COLO668 (cell line): ENCODE results near the gene U2AF1L4.

ENCODE experiments used
- DNase-seq: peaks from one replicate; lab custom pipeline; 2025; ENCODE audit not compliant: unreplicated experiment; lab: John Stamatoyannopoulos, UW

U2AF1L4 gene

GRCh38 chr19:35742121-35742724 lies 3.0 kb downstream of the U2AF1L4 start, which contains the start of gene IGFLR1:
TSS of gene IGFLR1 (minus strand) at chr19:35742452. CDS start at chr19:35741180, 1,272 bp downstream.
- no peak for DNase-seq

- no peak for DNase-seq
These were observed 4.1 kb downstream of the U2AF1L4 start for GRCh38 chr19:35741203-35741515.

GRCh38 chr19:35740423-35741202 lies 4.6 kb downstream of the U2AF1L4 start:
- peak; percentile 98 for DNase-seq

GRCh38 chr19:35740108-35740422 lies 5.2 kb downstream of the U2AF1L4 start:
- no peak for DNase-seq

GRCh38 chr19:35739275-35740107 lies 5.7 kb downstream of the U2AF1L4 start:
- no peak for DNase-seq

- DNase-seq: no peak
These were observed 6.4 kb downstream of the U2AF1L4 start for GRCh38 chr19:35738887-35739229.

GRCh38 chr19:35738021-35738886 lies 7.0 kb downstream of the U2AF1L4 start:
- DNase-seq: no peak

- DNase-seq: no peak
These were observed 8.0 kb downstream of the U2AF1L4 start for GRCh38 chr19:35736913-35737886.

GRCh38 chr19:35734889-35735288 lies 10.3 kb downstream of the U2AF1L4 start:
- no peak for DNase-seq

- DNase-seq: no peak
These were observed 10.9 kb downstream of the U2AF1L4 start for GRCh38 chr19:35734273-35734672.

GRCh38 chr19:35733180-35734125 lies 11.8 kb downstream of the U2AF1L4 start:
- no peak for DNase-seq

- DNase-seq: no peak
These were observed 12.6 kb downstream of the U2AF1L4 start for GRCh38 chr19:35732540-35733179.

GRCh38 chr19:35731779-35732405 lies 13.3 kb downstream of the U2AF1L4 start:
- no peak for DNase-seq

- DNase-seq: no peak
These were observed 13.9 kb downstream of the U2AF1L4 start for GRCh38 chr19:35731353-35731752.

- no peak for DNase-seq
These were observed 14.9 kb downstream of the U2AF1L4 start for GRCh38 chr19:35730326-35730725.

- DNase-seq: no peak
These were observed 15.5 kb downstream of the U2AF1L4 start for GRCh38 chr19:35729763-35730162.

GRCh38 chr19:35729021-35729420 lies 16.2 kb downstream of the U2AF1L4 start:
- DNase-seq: no peak
